Lung (tissue), 12 donors: ENCODE measurements around the gene SCYGR8. TPM values are rescaled to one million over a fixed set of nuclear protein-coding genes. Genes with fewer than 3 reads are reported as not detected.

Experiments used
- ATAC-seq: fragments of 200-7000 bp; cut with Tn5 transposase; one replicate; pipeline ENCODE4 v1.9.1; 2020; ENCODE audit warnings: moderate number of reproducible peaks; ENCODE audit not compliant: insufficient read depth, low FRiP score
- DNase-seq, 3 donors: peaks; one replicate each; pipeline ENCODE4 v3.0.0-alpha.2; 2013 to 2017
- H3K27ac ChIP-seq, 2 donors: one replicate each; pipeline ENCODE4 v1.5.1; 2013; ENCODE audit warnings: mild to moderate bottlenecking in 2 of 2, moderate library complexity in 2 of 2, control low read depth in 1 of 2, inconsistent platforms in 1 of 2, low read depth in 1 of 2, low read length in 1 of 2
- H3K27me3 ChIP-seq, 3 donors: one replicate each; pipeline ENCODE4 v1.5.1; 2013; ENCODE audit warnings: low read length in 2 of 3; ENCODE audit not compliant: control insufficient read depth in 3 of 3, insufficient read depth in 3 of 3
- H3K36me3 ChIP-seq, 4 donors: one replicate each; pipeline ENCODE4 v1.5.1; 2013; ENCODE audit warnings: low read length in 4 of 4, mild to moderate bottlenecking in 1 of 4, moderate library complexity in 1 of 4; ENCODE audit not compliant: control insufficient read depth in 4 of 4, insufficient read depth in 4 of 4
- H3K4me1 ChIP-seq, 5 donors: one replicate each; pipeline ENCODE4 v1.5.1; 2013; ENCODE audit warnings: low read length in 5 of 5, mild to moderate bottlenecking in 2 of 5, moderate library complexity in 1 of 5; ENCODE audit not compliant: control insufficient read depth in 5 of 5, insufficient read depth in 5 of 5
- H3K4me3 ChIP-seq: one replicate; pipeline ENCODE4 v1.5.1; 2013; ENCODE audit warnings: mild to moderate bottlenecking, control low read depth, moderate library complexity
- H3K9ac ChIP-seq, 2 donors: one replicate each; pipeline ENCODE4 v1.5.1; 2013; ENCODE audit warnings: low read length in 2 of 2, control low read depth in 1 of 2; ENCODE audit not compliant: insufficient read depth in 1 of 2
- H3K9me3 ChIP-seq, 4 donors: one replicate each; pipeline ENCODE4 v1.5.1; 2013; ENCODE audit warnings: low read length in 3 of 4, mild to moderate bottlenecking in 1 of 4, moderate library complexity in 1 of 4; ENCODE audit not compliant: control insufficient read depth in 4 of 4, insufficient read depth in 3 of 4
- WGBS, 2 donors: extraction: QIAGEN DNeasy Blood & Tissue Kit; methylation state at CpG; one replicate each; pipeline ENCODE4 v1.1.7; 2013; 5-methylcytosine and 5-hydroxymethylcytosine counted together
- polyA plus RNA-seq, 2 donors: library from polyadenylated mRNA; stranded (reverse); fragments of 200-250 nt; gene quantifications; one replicate each; pipeline ENCODE4 v1.2.1, GENCODE V29; 2013
- total RNA-seq, 2 donors: library from RNA; depleted of rRNA in 1 of 2; stranded (reverse); fragments of >200 nt in 1 of 2; gene quantifications; one replicate each; pipeline ENCODE4 v1.2.1, GENCODE V29; 2014 to 2021
- TF ChIP-seq, protein P1 (sequence below): IDR thresholded peaks from 2 replicates; pipeline ENCODE4 v1.5.1; 2012; ENCODE audit warnings: mild to moderate bottlenecking; ENCODE audit errors: control extremely low read depth, extremely low read depth
- donor health status: control.
- donor health status: control.
- donor health status: Bipolar disorder and iron deficiency.
- donor health status: healthy.
- donor health status: DM: yes; HTN: yes; CAD: no.

SCYGR8 gene
- total and polyA plus RNA-seq, 4 donors, result not detected

DNA sequence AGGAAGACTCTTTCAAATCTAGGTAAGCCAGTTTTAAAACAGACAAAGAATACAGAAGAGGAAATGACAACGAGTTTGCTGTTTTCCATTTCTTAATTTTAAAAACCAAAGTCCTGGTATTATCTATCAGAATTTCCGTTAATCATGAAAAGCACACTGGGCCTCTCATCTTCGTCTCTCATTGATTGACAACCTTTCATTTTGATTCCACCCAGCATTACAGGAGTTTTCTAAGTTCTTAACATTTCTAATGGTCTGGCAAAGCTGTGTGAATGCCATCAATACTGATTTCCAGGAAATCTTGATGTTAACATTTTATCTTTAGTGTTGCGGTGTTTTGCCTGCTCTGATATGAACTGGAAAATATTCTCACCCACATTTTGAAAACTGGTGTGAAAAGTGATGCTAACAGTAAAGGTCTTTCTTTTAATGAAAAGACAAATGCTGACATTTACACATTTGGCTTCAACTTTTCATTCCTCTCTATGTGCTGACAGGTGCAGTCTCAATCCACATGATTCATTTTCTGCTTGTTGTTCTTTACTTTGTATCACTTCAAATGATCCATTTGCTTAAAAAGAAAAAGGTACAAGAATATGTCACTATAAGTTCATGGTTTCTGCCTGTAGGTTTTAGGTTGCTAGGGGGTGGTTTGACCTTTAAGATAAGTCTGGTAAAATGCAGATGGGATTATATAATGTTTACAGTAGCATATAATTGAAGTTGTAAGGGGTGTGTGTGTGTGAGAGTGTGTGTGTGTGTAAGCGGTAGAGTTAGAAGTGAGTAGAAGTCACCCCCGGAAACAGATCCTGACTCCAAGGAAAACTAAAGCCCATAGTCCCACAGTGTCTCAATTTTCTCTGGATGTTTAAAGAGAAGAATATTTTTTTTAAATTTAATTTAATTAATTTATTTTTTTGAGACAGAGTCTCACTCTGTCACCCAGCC is 29.5 kb downstream of the SCYGR8 start:
- TF ChIP-seq, protein P1, sequence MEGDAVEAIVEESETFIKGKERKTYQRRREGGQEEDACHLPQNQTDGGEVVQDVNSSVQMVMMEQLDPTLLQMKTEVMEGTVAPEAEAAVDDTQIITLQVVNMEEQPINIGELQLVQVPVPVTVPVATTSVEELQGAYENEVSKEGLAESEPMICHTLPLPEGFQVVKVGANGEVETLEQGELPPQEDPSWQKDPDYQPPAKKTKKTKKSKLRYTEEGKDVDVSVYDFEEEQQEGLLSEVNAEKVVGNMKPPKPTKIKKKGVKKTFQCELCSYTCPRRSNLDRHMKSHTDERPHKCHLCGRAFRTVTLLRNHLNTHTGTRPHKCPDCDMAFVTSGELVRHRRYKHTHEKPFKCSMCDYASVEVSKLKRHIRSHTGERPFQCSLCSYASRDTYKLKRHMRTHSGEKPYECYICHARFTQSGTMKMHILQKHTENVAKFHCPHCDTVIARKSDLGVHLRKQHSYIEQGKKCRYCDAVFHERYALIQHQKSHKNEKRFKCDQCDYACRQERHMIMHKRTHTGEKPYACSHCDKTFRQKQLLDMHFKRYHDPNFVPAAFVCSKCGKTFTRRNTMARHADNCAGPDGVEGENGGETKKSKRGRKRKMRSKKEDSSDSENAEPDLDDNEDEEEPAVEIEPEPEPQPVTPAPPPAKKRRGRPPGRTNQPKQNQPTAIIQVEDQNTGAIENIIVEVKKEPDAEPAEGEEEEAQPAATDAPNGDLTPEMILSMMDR, result no peak
- ATAC-seq, result no peak
- no peak overlapping the region for H3K4me3 ChIP-seq
- no peaks in the 10 kb centered on the region for H3K9me3 ChIP-seq
- no peak for DNase-seq
- H3K27ac ChIP-seq, result no peak overlapping the region
- 86 to 91% methylated on average over 6 of the region's 6 CpGs for WGBS, 2 donors
- H3K9ac ChIP-seq, result no peak overlapping the region
- peaks cover 0 to 6% (median 0%) of the 10 kb centered on the region in 5 donors for H3K4me1 ChIP-seq
- H3K27me3 ChIP-seq, result no peaks in the 10 kb centered on the region
- H3K36me3 ChIP-seq, result no peaks in the 10 kb centered on the region

DNA sequence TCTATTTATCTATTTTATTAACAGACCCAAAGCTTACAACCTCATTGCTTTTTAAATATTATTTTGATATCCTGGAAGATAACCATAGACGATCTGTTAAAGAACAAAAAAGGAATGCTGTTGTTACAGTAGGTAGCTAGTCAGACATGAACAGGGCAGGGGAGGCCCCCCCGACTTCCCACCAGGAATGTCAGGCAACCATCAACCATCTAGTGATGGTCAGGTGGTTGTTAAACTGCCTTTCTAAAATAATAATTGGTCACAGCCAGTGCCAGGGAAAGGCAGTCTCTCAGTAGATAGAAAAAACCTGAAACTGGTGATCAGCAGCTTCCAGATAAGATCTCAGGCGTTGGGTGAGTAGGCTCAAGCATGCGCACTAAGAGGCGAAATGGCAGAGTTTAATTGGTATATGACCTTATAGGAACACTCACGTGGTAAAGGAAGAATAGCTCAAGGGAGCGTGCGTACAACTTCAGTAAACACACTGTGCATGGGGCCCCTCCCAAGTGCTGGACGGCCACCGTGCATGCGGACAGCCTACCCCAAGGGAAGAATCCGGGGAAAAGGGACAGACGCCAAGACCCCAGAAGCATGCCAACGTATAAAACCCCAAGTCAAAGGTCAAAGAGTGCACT is 35.4 kb downstream of the SCYGR8 start:
- 62 to 79% methylated on average over 14 of the region's 14 CpGs for WGBS, 2 donors
- DNase-seq (no peak), ATAC-seq (no peak)
- TF ChIP-seq, protein P1, result no peak
- Histone ChIP-seq H3K27me3 (no peaks in the 10 kb centered on the region), H3K36me3 (no peaks in the 10 kb centered on the region), H3K27ac (peak overlapping the region in 1 of 2 donors; percentile 14), H3K4me3 (no peak overlapping the region), H3K4me1 (no peaks in the 10 kb centered on the region), H3K9ac (no peak overlapping the region), H3K9me3 (no peaks in the 10 kb centered on the region)

DNA sequence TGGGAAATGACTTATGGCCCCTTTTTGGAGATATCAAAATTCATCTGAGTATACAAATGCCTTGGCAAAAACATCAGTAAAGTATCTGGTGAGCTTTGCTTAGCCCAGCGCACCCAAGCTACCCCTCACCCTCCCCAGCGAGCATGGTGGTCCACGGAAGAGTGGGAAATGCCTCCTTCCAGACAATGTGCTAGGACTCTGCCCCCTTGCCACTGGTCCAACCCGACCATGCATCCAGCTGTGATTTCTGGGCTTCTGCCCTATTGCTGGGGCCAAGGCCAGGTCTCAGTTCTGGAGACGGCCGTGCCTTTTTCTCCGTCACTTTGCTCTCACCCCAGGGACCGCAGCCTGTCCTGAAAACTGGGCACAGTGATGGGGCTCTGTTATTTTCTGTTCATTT is 36.1 kb downstream of the SCYGR8 start:
- no peak overlapping the region for H3K9ac ChIP-seq
- H3K4me3 ChIP-seq, result no peak overlapping the region
- TF ChIP-seq, protein P1, result no peak
- DNase-seq (no peak), ATAC-seq (no peak)
- 80 to 84% methylated on average over 8 of the region's 8 CpGs for WGBS, 2 donors
- no peaks in the 10 kb centered on the region for H3K36me3 ChIP-seq
- no peaks in the 10 kb centered on the region for H3K9me3 ChIP-seq
- H3K27me3 ChIP-seq, result no peaks in the 10 kb centered on the region
- no peaks in the 10 kb centered on the region for H3K4me1 ChIP-seq
- no peak overlapping the region for H3K27ac ChIP-seq
